GM19351 (cell line): ENCODE measurements around the gene PRG2.

Experiments
- ATAC-seq: cut with Tn5 transposase; IDR thresholded peaks from one replicate; pipeline ENCODE4 v1.9.1; 2021; ENCODE audit warnings: mild to moderate bottlenecking, moderate library complexity; ENCODE audit not compliant: unreplicated experiment

Gene PRG2

GRCh38 chr11:57397394-57397990, 7.0 kb upstream of the PRG2 start:
- ATAC-seq, result no peak

- no peak for ATAC-seq
Observed at GRCh38 chr11:57396744-57397143, 6.3 kb upstream of the PRG2 start.

- no peak for ATAC-seq
Observed at GRCh38 chr11:57395905-57396623, 5.6 kb upstream of the PRG2 start.

DNA sequence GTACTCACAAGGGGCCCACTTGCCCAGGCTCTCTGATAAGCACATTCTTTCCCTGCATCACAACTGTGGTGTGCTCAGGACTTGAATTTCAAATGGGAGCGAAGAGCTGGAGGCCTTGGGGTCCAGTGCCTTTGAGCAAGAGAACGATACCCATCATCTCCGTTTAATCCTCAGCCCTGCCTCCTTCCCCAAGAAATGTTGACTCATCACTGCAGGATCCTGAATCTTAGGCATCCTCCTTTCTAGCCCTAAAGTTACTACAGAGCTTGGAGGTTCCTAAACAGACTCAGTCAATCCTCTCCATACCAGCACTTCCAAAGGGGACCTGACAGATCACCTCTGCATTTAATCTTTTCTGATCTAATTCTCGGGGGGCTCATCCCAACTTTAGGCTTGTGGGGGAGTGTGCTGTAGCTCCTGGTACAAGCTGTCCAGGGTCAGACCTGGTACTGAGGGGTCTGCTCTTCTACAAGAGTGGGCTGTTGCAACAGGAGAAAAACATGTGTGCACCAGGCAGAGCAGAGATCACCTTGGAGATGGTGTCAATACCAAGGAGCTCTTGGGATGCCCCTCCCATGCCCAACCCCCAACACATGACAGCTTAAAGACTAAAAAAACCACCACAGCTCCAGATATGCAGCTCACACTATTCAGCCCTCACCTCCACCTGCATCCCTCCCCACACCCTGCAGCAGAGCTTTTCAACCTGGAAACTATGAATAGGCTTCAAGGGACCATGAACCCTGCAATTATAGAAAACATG, 3.9 kb upstream of the PRG2 start:
- ATAC-seq, result no peak

DNA sequence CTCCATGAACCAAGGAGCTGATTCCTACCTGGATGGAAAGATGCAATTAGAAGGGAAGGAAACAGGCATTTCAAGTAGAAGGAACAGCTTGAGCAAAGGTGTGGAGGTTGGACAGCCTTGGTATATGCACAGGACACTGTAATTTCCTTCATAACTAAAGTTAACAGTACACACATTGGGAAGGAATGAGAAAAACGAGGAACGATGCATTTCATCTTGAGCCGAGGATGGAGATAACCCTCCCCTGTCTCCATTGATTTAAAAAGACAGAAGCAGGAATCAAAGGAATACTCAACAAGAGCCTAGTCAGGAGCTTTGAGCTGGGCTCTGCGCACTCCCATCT, 2.3 kb upstream of the PRG2 start:
- ATAC-seq, result no peak

GRCh38 chr11:57392066-57392762, 1.8 kb upstream of the PRG2 start:
- no peak for ATAC-seq

- no peak for ATAC-seq
Observed at GRCh38 chr11:57391539-57391938, 1.1 kb upstream of the PRG2 start.

GRCh38 chr11:57391111-57391510, 661 bp upstream of the PRG2 start:
- no peak for ATAC-seq

- no peak for ATAC-seq
Observed at GRCh38 chr11:57387289-57388030, 3.0 kb downstream of the PRG2 start.

DNA sequence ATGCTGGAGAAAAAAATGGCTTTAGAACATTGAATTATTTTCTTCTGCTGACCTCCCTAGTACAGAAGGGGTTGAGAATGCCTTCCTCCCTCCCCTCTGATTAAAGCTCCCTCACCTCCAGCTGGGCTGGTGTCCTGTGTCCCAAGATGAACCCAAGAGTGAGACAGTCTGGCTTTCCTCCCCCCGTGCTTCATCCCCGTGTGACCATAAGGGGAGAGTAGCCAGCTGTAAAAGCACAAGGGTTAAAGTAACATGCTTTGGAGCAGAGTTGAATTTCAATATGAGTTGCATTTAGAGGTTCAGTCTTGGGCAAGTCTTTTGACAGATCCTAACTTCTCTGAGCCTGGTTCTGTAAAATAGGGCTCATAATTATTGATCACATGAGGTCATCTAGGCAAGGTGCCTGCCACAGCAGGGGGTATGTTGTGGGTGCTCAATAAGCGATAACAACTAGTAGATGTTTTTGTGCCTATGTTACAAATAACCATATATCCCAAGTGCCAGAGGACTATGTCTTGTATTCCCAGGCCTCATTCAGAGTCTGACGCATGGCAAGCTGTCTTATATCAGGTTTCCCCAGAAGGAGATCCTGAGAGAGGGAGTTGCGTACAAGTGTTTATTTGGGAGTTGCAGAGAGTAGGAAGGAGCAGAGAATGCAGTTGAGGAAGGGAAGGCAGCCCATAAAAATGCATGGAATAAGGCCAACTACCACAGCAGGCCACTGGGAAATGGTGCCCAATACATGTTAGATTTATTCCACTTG, 4.1 kb downstream of the PRG2 start:
- no peak for ATAC-seq

GRCh38 chr11:57380975-57381374, 9.5 kb downstream of the PRG2 start, which contains the start of gene PRG3:
PRG3 (minus strand) TSS chr11:57381150; CDS start chr11:57380708, 442 bp downstream.
- no peak for ATAC-seq

GRCh38 chr11:57379732-57380131, 10.7 kb downstream of the PRG2 start:
- no peak for ATAC-seq

- ATAC-seq, result no peak
Observed at GRCh38 chr11:57378186-57378585, 12.3 kb downstream of the PRG2 start.

GRCh38 chr11:57377107-57377506, 13.3 kb downstream of the PRG2 start:
- no peak for ATAC-seq

DNA sequence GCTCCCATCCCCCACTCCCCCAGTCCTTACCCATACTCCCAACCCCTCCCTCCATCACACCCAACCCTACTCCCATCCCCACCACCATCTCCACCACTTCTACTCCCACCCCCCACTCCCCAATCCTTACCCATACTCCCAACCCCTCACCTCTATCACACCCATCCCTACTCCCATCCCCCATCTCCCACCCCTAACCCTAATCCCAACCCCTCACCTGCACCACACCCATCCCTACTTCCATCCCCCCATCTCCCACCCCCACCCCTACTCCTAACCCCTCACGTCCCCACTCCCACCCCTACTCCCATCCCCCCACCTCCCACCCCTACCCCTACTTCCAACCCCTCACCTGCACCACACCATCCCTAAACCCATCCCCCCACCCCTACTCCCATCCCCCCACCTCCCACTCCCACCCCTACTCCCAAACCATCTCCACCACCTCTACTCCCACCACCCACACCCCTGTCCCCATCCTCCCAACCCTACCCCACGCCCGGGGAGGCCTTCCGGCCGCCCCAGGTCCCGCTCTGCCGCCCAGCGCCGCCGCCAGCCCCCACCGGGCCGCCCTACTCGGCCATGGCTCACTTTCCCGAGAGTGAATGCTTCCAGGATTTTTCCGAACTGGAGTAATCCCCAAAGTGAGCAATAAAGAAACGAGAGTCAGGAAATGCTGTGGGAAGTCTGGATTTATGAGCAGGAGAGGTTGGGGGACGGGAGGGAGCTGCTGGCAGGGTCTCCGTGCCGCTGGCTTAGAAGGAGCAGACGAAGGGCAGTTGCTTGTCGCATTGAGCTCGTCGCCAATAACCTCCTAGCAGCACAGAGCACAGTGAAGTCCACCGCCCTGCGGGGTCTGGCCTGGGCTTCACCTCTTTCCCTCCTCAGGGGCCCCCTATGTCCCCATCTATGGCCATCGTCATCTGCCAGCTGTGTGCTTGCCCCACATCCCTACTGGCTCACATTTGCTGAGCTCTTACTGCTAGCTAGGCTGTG, 14.1 kb downstream of the PRG2 start:
- ATAC-seq, result no peak

DNA sequence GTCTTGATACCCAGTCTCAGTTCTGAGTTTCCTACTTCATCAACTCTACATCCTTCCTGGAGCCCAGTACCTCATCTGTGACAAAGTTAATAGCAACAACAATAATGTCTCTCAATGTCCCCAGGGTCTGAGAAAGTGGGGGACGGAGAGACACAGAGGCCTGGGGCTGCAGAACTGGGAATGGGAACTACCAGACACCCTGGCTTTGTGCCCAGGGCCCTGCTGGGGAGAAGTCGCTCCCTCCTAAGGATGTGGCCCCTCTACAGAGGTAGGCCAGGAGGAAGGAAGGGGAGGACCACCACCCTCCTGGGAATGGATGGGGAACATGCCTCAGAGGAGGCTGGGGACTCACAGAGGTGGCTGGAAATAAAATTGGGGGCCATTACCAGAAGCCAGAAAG, 15.0 kb downstream of the PRG2 start:
- no peak for ATAC-seq

DNA sequence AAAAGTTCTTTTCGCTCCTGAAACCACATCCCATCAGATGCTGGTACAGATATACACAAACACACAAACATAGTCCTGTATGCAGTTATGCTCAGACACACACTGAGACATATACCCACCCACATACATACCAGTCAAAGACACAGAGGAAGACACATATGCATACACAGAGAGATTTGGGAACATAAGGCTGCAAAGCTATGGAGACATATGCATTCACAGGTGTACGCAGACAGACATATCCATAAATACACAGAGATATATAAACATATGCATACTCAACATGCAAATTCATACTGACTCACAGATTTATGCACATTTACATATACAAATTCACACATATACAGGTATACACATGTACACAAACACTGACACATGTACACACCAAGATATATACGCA, 15.5 kb downstream of the PRG2 start:
- ATAC-seq, result no peak

- ATAC-seq, result no peak
Observed at GRCh38 chr11:57373146-57373545, 17.3 kb downstream of the PRG2 start.

DNA sequence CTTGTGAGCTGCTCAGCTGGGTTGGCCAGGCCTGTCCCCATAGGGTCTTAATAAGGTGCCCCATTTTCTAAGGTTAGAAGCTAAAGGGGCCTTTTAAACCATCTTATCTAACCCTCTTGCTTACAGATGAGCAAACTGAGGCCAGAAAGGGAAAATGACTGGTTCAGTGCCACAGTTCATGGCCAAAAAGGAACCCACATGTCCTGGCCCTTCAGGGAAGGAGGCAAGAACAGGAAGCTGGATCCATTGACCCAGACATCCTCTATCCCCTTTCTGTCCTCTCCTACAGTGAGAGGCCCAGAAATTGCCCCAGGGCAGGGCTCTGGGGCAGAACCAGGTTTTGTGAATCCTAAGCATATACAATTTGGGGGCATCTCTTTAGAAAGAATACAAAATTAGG, 19.5 kb downstream of the PRG2 start:
- no peak for ATAC-seq
